ENCODE data around the gene HAL. TPM values are rescaled to one million over a fixed set of nuclear protein-coding genes. Genes with fewer than 3 reads are reported as not detected.

The HAL gene
- total and polyA plus RNA-seq, 2 of the 13 experiments (the other 11 are each of a cell fraction or from before 2014, with no cell fraction given): 0.89 to 37.8 TPM

DNA sequence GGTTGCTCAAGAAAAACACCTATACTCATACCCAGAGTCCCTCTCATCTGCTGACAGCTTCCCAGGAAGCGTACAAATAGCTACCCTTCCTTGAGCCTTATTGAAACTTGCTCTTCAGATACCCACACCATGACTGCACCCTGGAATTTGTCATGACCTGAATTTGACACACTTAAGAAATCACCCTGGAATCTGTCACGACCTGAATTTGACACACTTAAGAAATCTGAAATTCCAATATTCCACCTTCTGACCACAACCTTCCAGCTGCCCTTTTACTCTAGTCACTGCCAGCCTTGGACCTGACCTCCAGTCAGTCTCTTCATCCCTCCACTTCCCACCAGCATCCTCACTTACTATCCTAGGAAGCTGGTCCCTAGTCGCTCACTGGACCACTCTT, 1.1 kb upstream of the HAL start:
- Histone ChIP-seq H3K9ac (ENCODE audit: insufficient read depth, low read depth, low read length) (no peak overlapping the region), H3K27me3 (ENCODE audit: control insufficient read depth in 1 of 2, insufficient read depth in 2 of 2, low read length in 2 of 2) (no peaks in the 10 kb centered on the region), H3K27ac (ENCODE audit: extremely low read length, insufficient read depth, low read length) (no peak overlapping the region), H3K36me3 (replicated peaks in 1 of 2; ENCODE audit: control insufficient read depth in 1 of 2, insufficient read depth in 2 of 2, low read length in 2 of 2) (peaks cover 0 to 6% of the 10 kb centered on the region in 2 experiments; a peak in 2 of 5 replicates), H2AFZ (ENCODE audit: low read length) (no peak overlapping the region), H3K4me3 (replicated peaks in 1 of 3; ENCODE audit: insufficient read depth in 1 of 3, low read depth in 2 of 3, low read length in 3 of 3) (no peak overlapping the region), H3K9me3 (ENCODE audit: low read length) (no peaks in the 10 kb centered on the region), H3K79me2 (ENCODE audit: insufficient read depth, low read length) (no peaks in the 10 kb centered on the region), H3K4me1 (ENCODE audit: insufficient read depth, low read length) (peaks cover 54% of the 10 kb centered on the region), H4K20me1 (ENCODE audit: insufficient read depth, low read length) (no peaks in the 10 kb centered on the region), H3K4me2 (ENCODE audit: low read depth, low read length) (peak overlapping the region; percentile 16)
- CTCF ChIA-PET (ENCODE audit: low intra/inter-chr PET ratio, low total read pairs): interaction anchor here (2.0 to 3.6 kb wide), 2 partner anchors 79 to 177 kb away, joined by 7 to 35 read pairs; no protein-coding TSS in a partner anchor
- no peak for FAIRE-seq
- POLR2A ChIA-PET: interaction anchor here (1.7 to 5.2 kb wide), 7 partner anchors 19 to 78 kb away, joined by 6 to 46 read pairs (median 24); partner anchors contain the start of genes AMDHD1 and CCDC38
- BruUV-seq (replicated peaks): no TSS peak
- in situ Hi-C loops (cut with HindIII; ENCODE audit: extremely low pct_ligation_motif_present, low pct_unique_long_range_greater_than_20kb) (loop anchor here (5.0 to 25.0 kb wide), 2 partner anchors 80 to 410 kb away; no protein-coding TSS in a partner anchor), intact Hi-C loops (cut with micrococcal nuclease; ENCODE audit: unreplicated experiment) (loop anchor here (2.0 to 5.0 kb wide), 4 partner anchors 20 to 140 kb away; partner anchors contain the start of genes AMDHD1, CCDC38 and SNRPF)
- no peak for ATAC-seq
- WGBS (ENCODE audit: low lambda C conversion rate): 95% methylated on average over 3 of the region's 3 CpGs
- TF ChIP-seq PRDM15 (CRISPR knock-in tag; IDR thresholded peaks at IDR 0.05): no peak
- no peak for TF ChIP-seq NKX3-1 (CRISPR knock-in tag; IDR thresholded peaks at IDR 0.05)
- TF ChIP-seq ZNF841 (CRISPR knock-in tag; IDR thresholded peaks at IDR 0.05; ENCODE audit: borderline replicate concordance): no peak
- TF ChIP-seq JUN (CRISPR knock-in tag; IDR thresholded peaks at IDR 0.05): no peak
- TF ChIP-seq NFATC3 (CRISPR knock-in tag; IDR thresholded peaks at IDR 0.05): no peak
- TF ChIP-seq CBX1 (IDR thresholded peaks at IDR 0.05; ENCODE audit: low read depth): no peak
- TF ChIP-seq, protein P1, sequence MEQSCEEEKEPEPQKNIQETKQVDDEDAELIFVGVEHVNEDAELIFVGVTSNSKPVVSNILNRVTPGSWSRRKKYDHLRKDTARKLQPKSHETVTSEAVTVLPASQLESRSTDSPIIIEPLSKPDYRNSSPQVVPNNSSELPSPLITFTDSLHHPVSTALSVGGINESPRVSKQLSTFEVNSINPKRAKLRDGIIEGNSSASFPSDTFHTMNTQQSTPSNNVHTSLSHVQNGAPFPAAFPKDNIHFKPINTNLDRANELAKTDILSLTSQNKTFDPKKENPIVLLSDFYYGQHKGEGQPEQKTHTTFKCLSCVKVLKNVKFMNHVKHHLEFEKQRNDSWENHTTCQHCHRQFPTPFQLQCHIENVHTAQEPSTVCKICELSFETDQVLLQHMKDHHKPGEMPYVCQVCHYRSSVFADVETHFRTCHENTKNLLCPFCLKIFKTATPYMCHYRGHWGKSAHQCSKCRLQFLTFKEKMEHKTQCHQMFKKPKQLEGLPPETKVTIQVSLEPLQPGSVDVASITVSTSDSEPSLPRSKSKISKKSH (CRISPR knock-in tag; IDR thresholded peaks at IDR 0.05; ENCODE audit: borderline replicate concordance): no peak
- no peak for TF ChIP-seq ZNF768 (CRISPR knock-in tag; IDR thresholded peaks at IDR 0.05)
- no peak for TF ChIP-seq DMAP1 (CRISPR knock-in tag; IDR thresholded peaks at IDR 0.05)
- no peak for DNase-seq (ENCODE audit: low spot score)
